ENCODE data around the gene UVRAG. TPM values are rescaled to one million over a fixed set of nuclear protein-coding genes. Genes with fewer than 3 reads are reported as not detected.

The UVRAG gene
- total RNA-seq, 1 experiment from 2014 or later: 31.3 TPM

DNA sequence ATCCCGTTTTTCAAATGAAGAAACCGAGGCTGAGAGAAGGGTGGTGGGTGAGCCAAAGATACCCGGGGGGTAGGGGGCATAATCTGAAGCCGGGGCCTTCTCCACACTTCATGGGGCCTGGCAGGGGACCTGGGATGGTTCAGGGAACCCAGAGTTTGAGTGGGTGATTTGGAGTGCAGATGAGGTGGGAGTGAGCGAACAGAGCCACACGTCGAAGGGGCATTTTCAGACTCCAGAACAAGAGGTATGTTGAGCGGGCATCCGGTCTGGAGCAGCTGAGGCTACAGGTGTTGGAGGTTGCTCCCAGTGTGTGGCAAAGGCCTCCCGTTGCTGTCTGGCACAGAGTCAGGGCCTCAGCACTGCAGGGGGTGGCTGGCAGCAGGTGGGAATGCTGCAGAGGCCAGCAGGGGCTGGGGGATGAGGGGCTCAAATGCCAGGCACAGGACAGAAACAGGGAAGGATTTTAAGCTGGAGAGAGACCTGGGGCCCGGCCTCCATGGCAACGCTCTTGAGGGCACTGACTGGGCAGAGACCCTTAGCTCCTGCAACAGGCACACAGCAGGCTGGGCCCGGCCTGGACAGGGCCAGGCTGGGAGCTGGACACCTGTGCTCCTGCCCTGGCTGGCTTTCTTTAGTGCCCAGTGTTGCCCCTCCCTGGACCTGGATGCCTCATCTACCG lies 345.1 kb downstream of the UVRAG start:
- peaks cover 28% of the 10 kb centered on the region for H3K4me1 ChIP-seq
- Mint-ChIP-seq H3K4me1 (ENCODE audit: low read depth, unreplicated experiment) (peaks cover 12% of the 10 kb centered on the region), H3K36me3 (ENCODE audit: insufficient read depth, unreplicated experiment) (no peaks in the 10 kb centered on the region), H3K9me3 (ENCODE audit: unreplicated experiment) (no peaks in the 10 kb centered on the region), H3K27ac (ENCODE audit: unreplicated experiment) (no peak overlapping the region), H3K4me3 (ENCODE audit: unreplicated experiment) (no peak overlapping the region), H3K27me3 (ENCODE audit: insufficient read depth, unreplicated experiment) (no peaks in the 10 kb centered on the region)
- ChIA-PET POLR2A (no interaction called here), CTCF (interaction anchor here (0.5 kb wide), 1 partner anchor 10 kb away, joined by 3 read pairs; no protein-coding TSS in a partner anchor)
- no peaks in the 10 kb centered on the region for H3K36me3 ChIP-seq (ENCODE audit: control insufficient read depth, insufficient read depth, low read length)
- no peaks in the 10 kb centered on the region for H3K9me3 ChIP-seq
- TF ChIP-seq CTCF (IDR thresholded peaks at IDR 0.05; ENCODE audit: insufficient read depth in 1 of 2, low read depth in 1 of 2, low read length in 1 of 2, severe bottlenecking in 1 of 2, unreplicated experiment in 1 of 2): no peak
- no peaks in the 10 kb centered on the region for H3K27me3 ChIP-seq (replicated peaks; ENCODE audit: control insufficient read depth, insufficient read depth, low read length)
- no TSS peak for BruUV-seq (replicated peaks)
- DNase-seq: no peak
- intact Hi-C loops (cut with micrococcal nuclease; ENCODE audit: unreplicated experiment): no loop called here
- no peak overlapping the region for H3K4me3 ChIP-seq (ENCODE audit: low read depth, low read length)

DNA sequence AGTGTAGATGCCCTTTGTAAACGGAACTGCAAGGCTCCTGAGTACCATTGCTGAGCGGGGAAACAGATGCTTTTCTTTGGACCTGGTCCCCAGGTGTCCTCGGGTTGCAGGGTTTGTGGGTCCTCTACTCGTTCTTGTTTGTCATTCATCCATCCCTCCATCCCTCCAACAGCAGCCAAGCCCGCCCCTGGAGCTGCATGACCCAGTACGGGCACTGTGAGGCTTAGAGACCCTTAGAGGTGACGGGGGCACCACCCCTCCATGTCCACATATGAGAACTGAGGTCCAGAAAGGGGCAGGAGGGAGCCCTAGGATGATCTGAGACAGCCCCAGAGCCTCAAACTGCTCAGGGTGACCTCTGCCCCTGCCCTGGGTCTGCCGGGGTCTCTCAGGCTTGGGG lies 345.8 kb downstream of the UVRAG start:
- Mint-ChIP-seq H3K4me3 (ENCODE audit: unreplicated experiment) (no peak overlapping the region), H3K9me3 (ENCODE audit: unreplicated experiment) (no peaks in the 10 kb centered on the region), H3K27me3 (ENCODE audit: insufficient read depth, unreplicated experiment) (no peaks in the 10 kb centered on the region), H3K4me1 (ENCODE audit: low read depth, unreplicated experiment) (peaks cover 9% of the 10 kb centered on the region), H3K27ac (ENCODE audit: unreplicated experiment) (no peak overlapping the region), H3K36me3 (ENCODE audit: insufficient read depth, unreplicated experiment) (no peaks in the 10 kb centered on the region)
- Histone ChIP-seq H3K9me3 (no peaks in the 10 kb centered on the region), H3K36me3 (ENCODE audit: control insufficient read depth, insufficient read depth, low read length) (no peaks in the 10 kb centered on the region), H3K27me3 (replicated peaks; ENCODE audit: control insufficient read depth, insufficient read depth, low read length) (no peaks in the 10 kb centered on the region), H3K4me3 (ENCODE audit: low read depth, low read length) (no peak overlapping the region), H3K4me1 (peaks cover 21% of the 10 kb centered on the region)
- intact Hi-C loops (cut with micrococcal nuclease; ENCODE audit: unreplicated experiment): no loop called here
- no peak for TF ChIP-seq CTCF (IDR thresholded peaks at IDR 0.05; ENCODE audit: insufficient read depth in 1 of 2, low read depth in 1 of 2, low read length in 1 of 2, severe bottlenecking in 1 of 2, unreplicated experiment in 1 of 2)
- CTCF ChIA-PET: interaction anchor here (0.6 kb wide), 1 partner anchor 89 kb away, joined by 5 read pairs; no protein-coding TSS in a partner anchor
- no TSS peak for BruUV-seq (replicated peaks)
- no peak for DNase-seq
- POLR2A ChIA-PET: interaction anchor here (0.6 kb wide), 1 partner anchor 35 kb away, joined by 3 read pairs; no protein-coding TSS in a partner anchor

- CTCF ChIA-PET: interaction anchor here (0.6 kb wide), 1 partner anchor 89 kb away, joined by 5 read pairs; no protein-coding TSS in a partner anchor
- intact Hi-C loops (cut with micrococcal nuclease; ENCODE audit: unreplicated experiment): no loop called here
- no TSS peak for BruUV-seq (replicated peaks)
Measured at GRCh38 chr11:76161261-76161961, 346.4 kb downstream of the UVRAG start.

More at GRCh38 chr11:76161261-76161961, 346.4 kb downstream of the UVRAG start:
- Histone ChIP-seq H3K9me3 (no peaks in the 10 kb centered on the region), H3K36me3 (ENCODE audit: control insufficient read depth, insufficient read depth, low read length) (no peaks in the 10 kb centered on the region), H3K4me3 (ENCODE audit: low read depth, low read length) (no peak overlapping the region), H3K4me1 (peaks cover 17% of the 10 kb centered on the region), H3K27me3 (replicated peaks; ENCODE audit: control insufficient read depth, insufficient read depth, low read length) (no peaks in the 10 kb centered on the region)
- no peak for TF ChIP-seq CTCF (IDR thresholded peaks at IDR 0.05; ENCODE audit: insufficient read depth in 1 of 2, low read depth in 1 of 2, low read length in 1 of 2, severe bottlenecking in 1 of 2, unreplicated experiment in 1 of 2)
- Mint-ChIP-seq H3K9me3 (ENCODE audit: unreplicated experiment) (no peaks in the 10 kb centered on the region), H3K4me3 (ENCODE audit: unreplicated experiment) (no peak overlapping the region), H3K27me3 (ENCODE audit: insufficient read depth, unreplicated experiment) (no peaks in the 10 kb centered on the region), H3K4me1 (ENCODE audit: low read depth, unreplicated experiment) (peaks cover 4% of the 10 kb centered on the region), H3K27ac (ENCODE audit: unreplicated experiment) (no peak overlapping the region), H3K36me3 (ENCODE audit: insufficient read depth, unreplicated experiment) (no peaks in the 10 kb centered on the region)
- POLR2A ChIA-PET: interaction anchor here (0.6 kb wide), 1 partner anchor 35 kb away, joined by 3 read pairs; no protein-coding TSS in a partner anchor
- DNase-seq: no peak

Measured in Caco-2 (cell line).